SK-N-SH treated with all-trans-retinoic acid at 6 μM for 48 hours (cell line): ENCODE data around the gene PAPPA2.

Source experiments
- ATAC-seq: fragments of 200-7000 bp; cut with Tn5 transposase; 3 replicates; pipeline ENCODE4 v1.9.1; 2020; ENCODE audit warnings: mild to moderate bottlenecking, moderate library complexity
- ARNTL ChIP-seq: fragments of 450-650 bp; formaldehyde crosslinking; IDR thresholded peaks from 2 replicates; pipeline ENCODE4 v1.5.0; 2020; ENCODE audit warnings: low read depth, mild to moderate bottlenecking, moderate library complexity, borderline replicate concordance
- BACH2 ChIP-seq: fragments of 250-450 bp; sonication (Bioruptor Pico); IDR thresholded peaks from 2 replicates; pipeline ENCODE4 v1.9.0; 2021; ENCODE audit warnings: mild to moderate bottlenecking, borderline replicate concordance
- CREB5 ChIP-seq: fragments of 250-450 bp; sonication (Bioruptor Pico); IDR thresholded peaks from 2 replicates; pipeline ENCODE4 v1.5.1; 2020; ENCODE audit warnings: low read depth, mild to moderate bottlenecking, moderate library complexity
- CSDC2 ChIP-seq: fragments of 250-450 bp; sonication (Bioruptor Pico); IDR thresholded peaks from 2 replicates; pipeline ENCODE4 v1.5.0; 2020; ENCODE audit warnings: mild to moderate bottlenecking, moderate library complexity
- ESRRG ChIP-seq: fragments of 250-450 bp; sonication (Bioruptor Pico); IDR thresholded peaks from 2 replicates; pipeline ENCODE4 v1.6.1; 2021; ENCODE audit warnings: mild to moderate bottlenecking
- GLIS3 ChIP-seq: fragments of 250-450 bp; sonication (Bioruptor Pico); IDR thresholded peaks from 2 replicates; pipeline ENCODE4 v1.5.0; 2020; ENCODE audit warnings: mild to moderate bottlenecking, moderate library complexity
- OSR1 ChIP-seq: fragments of 250-450 bp; sonication (Bioruptor Pico); IDR thresholded peaks from 2 replicates; pipeline ENCODE4 v1.8.0; 2022; ENCODE audit warnings: moderate library complexity, mild to moderate bottlenecking, inconsistent platforms
- PPARA ChIP-seq: fragments of 250-450 bp; sonication (Bioruptor Pico); IDR thresholded peaks from 2 replicates; pipeline ENCODE4 v1.5.0; 2020; ENCODE audit warnings: mild to moderate bottlenecking, borderline replicate concordance
- RARB ChIP-seq: fragments of 250-450 bp; sonication (Bioruptor Pico); IDR thresholded peaks from 2 replicates; pipeline ENCODE4 v1.8.0; 2021; ENCODE audit warnings: mild to moderate bottlenecking, moderate library complexity
- SNAI2 ChIP-seq: fragments of 250-450 bp; sonication (Bioruptor Pico); IDR thresholded peaks from 2 replicates; pipeline ENCODE4 v1.5.0; 2020; ENCODE audit warnings: mild to moderate bottlenecking, moderate library complexity
- TCF4 ChIP-seq: fragments of 250-450 bp; sonication (Bioruptor Pico); IDR thresholded peaks from 2 replicates; pipeline ENCODE4 v1.8.0; 2021; ENCODE audit warnings: mild to moderate bottlenecking, moderate library complexity, borderline replicate concordance
- TOX ChIP-seq: fragments of 250-450 bp; sonication (Bioruptor Pico); IDR thresholded peaks from 2 replicates; pipeline ENCODE4 v1.8.0; 2021; ENCODE audit warnings: mild to moderate bottlenecking, moderate library complexity, borderline replicate concordance
- ZC3H10 ChIP-seq: fragments of 250-450 bp; sonication (Bioruptor Pico); IDR thresholded peaks from 2 replicates; pipeline ENCODE4 v1.5.1; 2021; ENCODE audit warnings: mild to moderate bottlenecking, moderate library complexity
- ZFP3 ChIP-seq: fragments of 250-450 bp; sonication (Bioruptor Pico); IDR thresholded peaks from 2 replicates; pipeline ENCODE4 v1.5.0; 2020; ENCODE audit warnings: mild to moderate bottlenecking, moderate library complexity
- ZFP30 ChIP-seq: fragments of 450-650 bp; formaldehyde crosslinking; IDR thresholded peaks from 2 replicates; pipeline ENCODE4 v1.5.0; 2022; ENCODE audit warnings: mild to moderate bottlenecking, moderate library complexity
- ZNF565 ChIP-seq: fragments of 450-650 bp; formaldehyde crosslinking; conservative IDR thresholded peaks from 2 replicates; pipeline ENCODE4 v1.5.0; 2020; ENCODE audit warnings: low read depth, mild to moderate bottlenecking, moderate library complexity
- ZNF70 ChIP-seq: fragments of 450-650 bp; formaldehyde crosslinking; IDR thresholded peaks from 2 replicates; pipeline ENCODE4 v1.5.0; 2020; ENCODE audit warnings: mild to moderate bottlenecking, moderate library complexity
- ZNF8 ChIP-seq: fragments of 450-650 bp; formaldehyde crosslinking; IDR thresholded peaks from 2 replicates; pipeline ENCODE4 v1.5.0; 2020; ENCODE audit warnings: mild to moderate bottlenecking, moderate library complexity
- TF ChIP-seq, protein P1 (sequence below): fragments of 250-450 bp; sonication (Bioruptor Pico); IDR thresholded peaks from 2 replicates; pipeline ENCODE4 v1.5.0; 2020; ENCODE audit warnings: mild to moderate bottlenecking, moderate library complexity
- TF ChIP-seq, protein P2 (sequence below): fragments of 250-450 bp; sonication (Bioruptor Pico); IDR thresholded peaks from 2 replicates; pipeline ENCODE4 v1.5.1; 2021; ENCODE audit warnings: mild to moderate bottlenecking, moderate library complexity
- TF ChIP-seq, protein P3 (sequence below): fragments of 250-450 bp; sonication (Bioruptor Pico); IDR thresholded peaks from 2 replicates; pipeline ENCODE4 v1.8.0; 2021; ENCODE audit warnings: low read depth, mild to moderate bottlenecking, moderate library complexity, borderline replicate concordance
- TF ChIP-seq, protein P4 (sequence below): fragments of 250-450 bp; sonication (Bioruptor Pico); IDR thresholded peaks from 2 replicates; pipeline ENCODE4 v1.8.0; 2020; ENCODE audit warnings: mild to moderate bottlenecking, moderate library complexity, borderline replicate concordance

Gene PAPPA2

DNA sequence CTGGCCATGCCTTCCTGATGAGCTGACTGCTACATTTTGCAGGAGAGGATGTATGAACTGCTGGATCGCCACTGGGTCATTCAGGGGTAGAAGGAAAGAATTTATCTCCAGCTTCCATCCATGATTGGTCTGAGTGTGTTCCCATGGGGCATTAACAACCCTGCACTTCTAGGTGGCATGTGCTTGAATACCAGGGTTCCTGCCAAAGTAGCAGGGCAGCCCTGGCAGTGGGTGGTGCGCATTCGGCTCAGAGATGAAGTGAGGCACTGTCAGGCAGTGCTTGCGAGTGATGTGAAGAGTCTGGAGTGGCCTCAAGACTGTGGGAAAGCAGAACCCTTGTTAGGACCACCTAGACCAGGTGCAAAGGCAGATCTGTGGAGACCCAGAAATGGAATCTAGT lies 406.6 kb downstream of the PAPPA2 start (continued):
- TF ChIP-seq ZNF70 (CRISPR knock-in tag) (no peak), ZFP3 (CRISPR knock-in tag) (no peak)

DNA sequence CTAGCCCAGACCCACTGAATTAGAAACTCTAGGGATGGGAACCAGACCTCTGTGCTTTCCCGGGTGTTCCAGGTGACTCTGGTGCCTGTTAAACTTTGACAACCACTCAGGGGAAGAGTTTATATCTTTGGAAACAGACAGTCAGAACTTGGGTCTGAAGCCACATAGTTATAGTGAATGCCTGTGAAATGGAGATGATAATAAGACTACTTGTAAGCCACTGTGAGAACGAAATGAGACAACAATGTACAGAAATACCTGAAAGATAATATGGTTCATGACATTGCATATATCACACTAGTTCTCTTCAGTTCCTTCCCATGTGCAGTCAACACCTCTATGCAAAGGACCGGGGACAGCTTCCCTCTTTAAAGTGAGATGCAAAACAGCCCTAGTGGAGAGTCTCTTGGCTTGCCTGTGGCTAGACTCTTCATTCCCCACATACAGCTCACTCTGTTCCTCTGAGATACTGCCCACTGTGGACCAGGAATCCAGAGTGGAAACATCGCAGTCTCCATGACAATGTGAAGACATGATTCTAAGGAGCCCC lies 414.1 kb downstream of the PAPPA2 start:
- no peak for ATAC-seq
- TF ChIP-seq ARNTL (no peak), ZNF8 (no peak), TCF4 (CRISPR knock-in tag) (no peak), RARB (CRISPR knock-in tag) (no peak), ZNF70 (CRISPR knock-in tag) (no peak), ZNF565 (CRISPR knock-in tag) (no peak), ZFP30 (CRISPR knock-in tag) (no peak), ZC3H10 (CRISPR knock-in tag) (no peak), PPARA (no peak), OSR1 (no peak), BACH2 (CRISPR knock-in tag) (no peak), CREB5 (CRISPR knock-in tag) (no peak), ESRRG (CRISPR knock-in tag) (no peak), GLIS3 (CRISPR knock-in tag) (no peak), SNAI2 (CRISPR knock-in tag) (no peak)
- TF ChIP-seq, protein P1, sequence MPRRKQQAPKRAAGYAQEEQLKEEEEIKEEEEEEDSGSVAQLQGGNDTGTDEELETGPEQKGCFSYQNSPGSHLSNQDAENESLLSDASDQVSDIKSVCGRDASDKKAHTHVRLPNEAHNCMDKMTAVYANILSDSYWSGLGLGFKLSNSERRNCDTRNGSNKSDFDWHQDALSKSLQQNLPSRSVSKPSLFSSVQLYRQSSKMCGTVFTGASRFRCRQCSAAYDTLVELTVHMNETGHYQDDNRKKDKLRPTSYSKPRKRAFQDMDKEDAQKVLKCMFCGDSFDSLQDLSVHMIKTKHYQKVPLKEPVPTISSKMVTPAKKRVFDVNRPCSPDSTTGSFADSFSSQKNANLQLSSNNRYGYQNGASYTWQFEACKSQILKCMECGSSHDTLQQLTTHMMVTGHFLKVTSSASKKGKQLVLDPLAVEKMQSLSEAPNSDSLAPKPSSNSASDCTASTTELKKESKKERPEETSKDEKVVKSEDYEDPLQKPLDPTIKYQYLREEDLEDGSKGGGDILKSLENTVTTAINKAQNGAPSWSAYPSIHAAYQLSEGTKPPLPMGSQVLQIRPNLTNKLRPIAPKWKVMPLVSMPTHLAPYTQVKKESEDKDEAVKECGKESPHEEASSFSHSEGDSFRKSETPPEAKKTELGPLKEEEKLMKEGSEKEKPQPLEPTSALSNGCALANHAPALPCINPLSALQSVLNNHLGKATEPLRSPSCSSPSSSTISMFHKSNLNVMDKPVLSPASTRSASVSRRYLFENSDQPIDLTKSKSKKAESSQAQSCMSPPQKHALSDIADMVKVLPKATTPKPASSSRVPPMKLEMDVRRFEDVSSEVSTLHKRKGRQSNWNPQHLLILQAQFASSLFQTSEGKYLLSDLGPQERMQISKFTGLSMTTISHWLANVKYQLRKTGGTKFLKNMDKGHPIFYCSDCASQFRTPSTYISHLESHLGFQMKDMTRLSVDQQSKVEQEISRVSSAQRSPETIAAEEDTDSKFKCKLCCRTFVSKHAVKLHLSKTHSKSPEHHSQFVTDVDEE (CRISPR knock-in tag) = no peak
- TF ChIP-seq, all 23 proteins: peak for 0

DNA sequence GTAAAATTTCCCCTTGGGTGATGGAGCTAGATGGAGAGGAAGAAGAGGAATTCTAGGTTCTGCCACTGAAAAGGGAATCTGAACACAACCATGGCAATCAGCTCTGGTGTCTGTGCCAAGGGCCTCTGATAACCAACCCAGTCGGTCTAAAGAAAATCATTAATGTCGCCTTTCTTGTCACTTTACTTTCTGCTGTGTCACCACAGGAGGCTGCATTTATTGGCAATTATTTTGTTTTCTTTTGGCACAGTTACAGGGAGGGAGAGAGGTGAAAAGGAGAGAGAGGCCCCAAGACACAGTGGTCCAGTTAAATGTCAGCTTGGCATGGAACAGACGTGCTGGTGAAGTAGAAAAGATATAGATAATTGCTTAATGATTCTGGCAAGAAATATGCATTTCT lies 414.6 kb downstream of the PAPPA2 start:
- TF ChIP-seq GLIS3 (CRISPR knock-in tag) (no peak), ZNF70 (CRISPR knock-in tag) (no peak), ZFP3 (CRISPR knock-in tag) (no peak), ESRRG (CRISPR knock-in tag) (no peak), CREB5 (CRISPR knock-in tag) (no peak), RARB (CRISPR knock-in tag) (no peak), CSDC2 (CRISPR knock-in tag) (no peak), ZNF8 (no peak), OSR1 (no peak), ARNTL (no peak), TCF4 (CRISPR knock-in tag) (no peak), TOX (no peak), ZC3H10 (CRISPR knock-in tag) (no peak)
- TF ChIP-seq, protein P2, sequence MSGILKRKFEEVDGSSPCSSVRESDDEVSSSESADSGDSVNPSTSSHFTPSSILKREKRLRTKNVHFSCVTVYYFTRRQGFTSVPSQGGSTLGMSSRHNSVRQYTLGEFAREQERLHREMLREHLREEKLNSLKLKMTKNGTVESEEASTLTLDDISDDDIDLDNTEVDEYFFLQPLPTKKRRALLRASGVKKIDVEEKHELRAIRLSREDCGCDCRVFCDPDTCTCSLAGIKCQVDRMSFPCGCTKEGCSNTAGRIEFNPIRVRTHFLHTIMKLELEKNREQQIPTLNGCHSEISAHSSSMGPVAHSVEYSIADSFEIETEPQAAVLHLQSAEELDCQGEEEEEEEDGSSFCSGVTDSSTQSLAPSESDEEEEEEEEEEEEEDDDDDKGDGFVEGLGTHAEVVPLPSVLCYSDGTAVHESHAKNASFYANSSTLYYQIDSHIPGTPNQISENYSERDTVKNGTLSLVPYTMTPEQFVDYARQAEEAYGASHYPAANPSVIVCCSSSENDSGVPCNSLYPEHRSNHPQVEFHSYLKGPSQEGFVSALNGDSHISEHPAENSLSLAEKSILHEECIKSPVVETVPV (CRISPR knock-in tag) = no peak
- TF ChIP-seq, protein P3, sequence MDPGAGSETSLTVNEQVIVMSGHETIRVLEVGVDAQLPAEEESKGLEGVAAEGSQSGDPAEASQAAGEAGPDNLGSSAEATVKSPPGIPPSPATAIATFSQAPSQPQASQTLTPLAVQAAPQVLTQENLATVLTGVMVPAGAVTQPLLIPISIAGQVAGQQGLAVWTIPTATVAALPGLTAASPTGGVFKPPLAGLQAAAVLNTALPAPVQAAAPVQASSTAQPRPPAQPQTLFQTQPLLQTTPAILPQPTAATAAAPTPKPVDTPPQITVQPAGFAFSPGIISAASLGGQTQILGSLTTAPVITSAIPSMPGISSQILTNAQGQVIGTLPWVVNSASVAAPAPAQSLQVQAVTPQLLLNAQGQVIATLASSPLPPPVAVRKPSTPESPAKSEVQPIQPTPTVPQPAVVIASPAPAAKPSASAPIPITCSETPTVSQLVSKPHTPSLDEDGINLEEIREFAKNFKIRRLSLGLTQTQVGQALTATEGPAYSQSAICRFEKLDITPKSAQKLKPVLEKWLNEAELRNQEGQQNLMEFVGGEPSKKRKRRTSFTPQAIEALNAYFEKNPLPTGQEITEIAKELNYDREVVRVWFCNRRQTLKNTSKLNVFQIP = no peak
- TF ChIP-seq, protein P4, sequence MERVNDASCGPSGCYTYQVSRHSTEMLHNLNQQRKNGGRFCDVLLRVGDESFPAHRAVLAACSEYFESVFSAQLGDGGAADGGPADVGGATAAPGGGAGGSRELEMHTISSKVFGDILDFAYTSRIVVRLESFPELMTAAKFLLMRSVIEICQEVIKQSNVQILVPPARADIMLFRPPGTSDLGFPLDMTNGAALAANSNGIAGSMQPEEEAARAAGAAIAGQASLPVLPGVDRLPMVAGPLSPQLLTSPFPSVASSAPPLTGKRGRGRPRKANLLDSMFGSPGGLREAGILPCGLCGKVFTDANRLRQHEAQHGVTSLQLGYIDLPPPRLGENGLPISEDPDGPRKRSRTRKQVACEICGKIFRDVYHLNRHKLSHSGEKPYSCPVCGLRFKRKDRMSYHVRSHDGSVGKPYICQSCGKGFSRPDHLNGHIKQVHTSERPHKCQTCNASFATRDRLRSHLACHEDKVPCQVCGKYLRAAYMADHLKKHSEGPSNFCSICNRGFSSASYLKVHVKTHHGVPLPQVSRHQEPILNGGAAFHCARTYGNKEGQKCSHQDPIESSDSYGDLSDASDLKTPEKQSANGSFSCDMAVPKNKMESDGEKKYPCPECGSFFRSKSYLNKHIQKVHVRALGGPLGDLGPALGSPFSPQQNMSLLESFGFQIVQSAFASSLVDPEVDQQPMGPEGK (CRISPR knock-in tag) = no peak
- no peak for ATAC-seq
